OCI-LY1 (cell line): ENCODE data around the gene PRKCE.

ENCODE experiments used
- H2AFZ ChIP-seq: fragments of 200-600 bp; sonication (generic), shearing (Covaris generic); 2 replicates; pipeline ENCODE4 v1.6.0; 2014; ENCODE audit warnings: antibody characterized with exemption, mild to moderate bottlenecking, low read length
- H3F3A ChIP-seq: fragments of 200-600 bp; sonication (generic), shearing (Covaris generic); 2 replicates; pipeline ENCODE4 v1.6.0; 2014; ENCODE audit warnings: mild to moderate bottlenecking, antibody characterized with exemption, low read length, moderate library complexity; ENCODE audit not compliant: insufficient read depth
- H3K27ac ChIP-seq: fragments of 200-600 bp; sonication (generic); 2 replicates; pipeline ENCODE4 v1.5.1; 2014; ENCODE audit warnings: low read length, mixed run types, mild to moderate bottlenecking, low read depth; ENCODE audit not compliant: poor library complexity, severe bottlenecking
- H3K27me3 ChIP-seq: fragments of 200-600 bp; sonication (generic); 2 replicates; pipeline ENCODE4 v1.6.0; 2014; ENCODE audit warnings: antibody characterized with exemption, mild to moderate bottlenecking, low read length, moderate library complexity; ENCODE audit not compliant: insufficient read depth
- H3K36me3 ChIP-seq: fragments of 200-600 bp; sonication (generic); 2 replicates; pipeline ENCODE4 v1.6.1; 2014; ENCODE audit warnings: mild to moderate bottlenecking, antibody characterized with exemption, low read length, moderate library complexity, mixed read lengths; ENCODE audit not compliant: insufficient read depth
- H3K4me1 ChIP-seq: fragments of 200-600 bp; sonication (generic); 2 replicates; pipeline ENCODE4 v1.5.1; 2014; ENCODE audit warnings: mild to moderate bottlenecking, low read length, moderate library complexity; ENCODE audit not compliant: insufficient read depth, severe bottlenecking
- H3K4me2 ChIP-seq: fragments of 200-600 bp; sonication (generic), shearing (Covaris generic); 2 replicates; pipeline ENCODE4 v1.6.1; 2014; ENCODE audit warnings: low read length
- H3K4me3 ChIP-seq: fragments of 200-600 bp; sonication (generic); 2 replicates; pipeline ENCODE4 v1.5.1; 2014; ENCODE audit warnings: low read length, low read depth, mild to moderate bottlenecking, mixed read lengths; ENCODE audit not compliant: poor library complexity, severe bottlenecking
- H3K79me2 ChIP-seq: fragments of 200-600 bp; shearing (Covaris generic); 2 replicates; pipeline ENCODE4 v1.6.1; 2016; ENCODE audit warnings: mixed run types, low read length, mixed read lengths; ENCODE audit not compliant: insufficient read depth
- H3K9ac ChIP-seq: fragments of 200-600 bp; sonication (generic), shearing (Covaris generic); 2 replicates; pipeline ENCODE4 v1.6.1; 2014; ENCODE audit warnings: mild to moderate bottlenecking, low read length, mixed read lengths
- H3K9me2 ChIP-seq: fragments of 200-600 bp; sonication (generic), shearing (Covaris generic); 2 replicates; pipeline ENCODE4 v1.6.1; 2014; ENCODE audit warnings: low read depth, mild to moderate bottlenecking, low read length, mixed read lengths
- H3K9me3 ChIP-seq: fragments of 200-600 bp; shearing (Covaris generic); 2 replicates; pipeline ENCODE4 v1.6.1; 2014; ENCODE audit warnings: low read length, mixed read lengths
- H4K20me1 ChIP-seq: fragments of 200-600 bp; sonication (generic), shearing (Covaris generic); 2 replicates; pipeline ENCODE4 v1.6.0; 2016; ENCODE audit warnings: mild to moderate bottlenecking, low read length; ENCODE audit not compliant: insufficient read depth
- CTCF ChIP-seq: fragments of 200-600 bp; sonication (generic), shearing (Covaris generic); IDR thresholded peaks from 2 replicates; pipeline ENCODE4 v1.5.1; 2017; ENCODE audit warnings: mild to moderate bottlenecking, antibody characterized with exemption, low read length, moderate library complexity, mixed read lengths
- EZH2 ChIP-seq: fragments of 200-600 bp; sonication (generic), shearing (Covaris generic); IDR thresholded peaks from 2 replicates; pipeline ENCODE4 v1.8.0; 2017; ENCODE audit warnings: borderline replicate concordance, mixed run types, mild to moderate bottlenecking, antibody characterized with exemption, low read length, moderate library complexity, mixed read lengths

Gene PRKCE

DNA sequence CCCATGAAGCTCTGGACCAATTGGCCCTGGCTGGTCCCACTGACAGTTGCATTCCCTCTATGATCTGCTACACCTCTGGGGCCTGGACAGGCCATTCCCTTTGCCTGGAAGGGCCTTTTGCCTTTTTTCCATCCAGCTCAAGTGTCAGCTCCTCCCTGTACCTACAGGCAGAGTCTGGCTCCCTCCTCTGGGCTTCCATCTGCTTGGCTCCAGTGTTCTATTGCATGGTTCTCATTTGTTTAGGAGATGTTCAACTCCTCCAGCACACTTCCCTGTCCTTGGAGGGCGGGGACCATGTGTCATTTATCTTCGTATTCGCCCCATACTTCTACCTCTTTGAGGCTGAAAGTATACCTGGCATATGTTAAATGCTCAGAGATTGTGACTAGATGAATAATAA lies 61.1 kb downstream of the PRKCE start:
- H3K4me1 ChIP-seq: peaks cover 34% of the 10 kb centered on the region
- TF ChIP-seq CTCF (no peak), EZH2 (no peak)
- no peak overlapping the region for H3K4me3 ChIP-seq
- H3F3A ChIP-seq: no peaks in the 10 kb centered on the region
- H2AFZ ChIP-seq: no peak overlapping the region
- no peak overlapping the region for H3K4me2 ChIP-seq
- no peaks in the 10 kb centered on the region for H3K79me2 ChIP-seq
- H3K27me3 ChIP-seq: no peaks in the 10 kb centered on the region
- no peaks in the 10 kb centered on the region for H3K9me3 ChIP-seq
- no peak overlapping the region for H3K9ac ChIP-seq
- H3K27ac ChIP-seq: peak overlapping the region; percentile 21
- no peaks in the 10 kb centered on the region for H3K9me2 ChIP-seq
- no peaks in the 10 kb centered on the region for H4K20me1 ChIP-seq
- peaks cover 12% of the 10 kb centered on the region for H3K36me3 ChIP-seq

GRCh38 chr2:45713136-45713535 lies 61.7 kb downstream of the PRKCE start:
- TF ChIP-seq CTCF (no peak), EZH2 (no peak)
- H2AFZ ChIP-seq: no peak overlapping the region
- H3K79me2 ChIP-seq: no peaks in the 10 kb centered on the region
- H4K20me1 ChIP-seq: no peaks in the 10 kb centered on the region
- no peak overlapping the region for H3K4me2 ChIP-seq
- H3K4me1 ChIP-seq: peaks cover 34% of the 10 kb centered on the region
- H3K4me3 ChIP-seq: no peak overlapping the region
- H3F3A ChIP-seq: no peaks in the 10 kb centered on the region
- no peaks in the 10 kb centered on the region for H3K9me3 ChIP-seq
- H3K9ac ChIP-seq: no peak overlapping the region
- peak overlapping the region; percentile 21 for H3K27ac ChIP-seq
- H3K9me2 ChIP-seq: no peaks in the 10 kb centered on the region
- peaks cover 6% of the 10 kb centered on the region for H3K36me3 ChIP-seq
- H3K27me3 ChIP-seq: no peaks in the 10 kb centered on the region

GRCh38 chr2:45713591-45713990 lies 62.1 kb downstream of the PRKCE start:
- no peaks in the 10 kb centered on the region for H3F3A ChIP-seq
- peaks cover 34% of the 10 kb centered on the region for H3K4me1 ChIP-seq
- no peaks in the 10 kb centered on the region for H3K9me2 ChIP-seq
- H3K27ac ChIP-seq: peak overlapping the region; percentile 21
- no peak overlapping the region for H3K9ac ChIP-seq
- no peak overlapping the region for H2AFZ ChIP-seq
- TF ChIP-seq CTCF: no peak
- TF ChIP-seq EZH2: no peak
- no peaks in the 10 kb centered on the region for H3K27me3 ChIP-seq
- H3K36me3 ChIP-seq: peaks cover 3% of the 10 kb centered on the region
- no peak overlapping the region for H3K4me2 ChIP-seq
- H3K4me3 ChIP-seq: no peak overlapping the region
- no peaks in the 10 kb centered on the region for H3K79me2 ChIP-seq
- no peaks in the 10 kb centered on the region for H3K9me3 ChIP-seq
- no peaks in the 10 kb centered on the region for H4K20me1 ChIP-seq
